GM12891 (cell line): ENCODE data around the gene PAQR3.

Source experiments
- PAX5 ChIP-seq: IDR thresholded peaks from 2 replicates; pipeline ENCODE4 v1.6.1; 2011; ENCODE audit warnings: low read length, moderate library complexity, mild to moderate bottlenecking; ENCODE audit not compliant: insufficient read depth, severe bottlenecking
- POLR2A ChIP-seq: IDR thresholded peaks from 2 replicates; pipeline ENCODE4 v1.6.1; 2011; ENCODE audit warnings: low read depth, low read length, control low read depth
- POLR2AphosphoS5 ChIP-seq: IDR thresholded peaks from 2 replicates; pipeline ENCODE4 v1.6.1; 2011; ENCODE audit warnings: low read depth, low read length, control low read depth
- POU2F2 ChIP-seq: IDR thresholded peaks from 2 replicates; pipeline ENCODE4 v1.6.1; 2011; ENCODE audit warnings: low read depth, mild to moderate bottlenecking, control low read depth, low read length, moderate library complexity
- SPI1 ChIP-seq: IDR thresholded peaks from 2 replicates; pipeline ENCODE4 v1.6.1; 2011; ENCODE audit warnings: low read depth, low read length, control low read depth
- TAF1 ChIP-seq: IDR thresholded peaks from 2 replicates; pipeline ENCODE4 v1.6.1; 2011; ENCODE audit warnings: low read depth, low read length, control low read depth

DNA sequence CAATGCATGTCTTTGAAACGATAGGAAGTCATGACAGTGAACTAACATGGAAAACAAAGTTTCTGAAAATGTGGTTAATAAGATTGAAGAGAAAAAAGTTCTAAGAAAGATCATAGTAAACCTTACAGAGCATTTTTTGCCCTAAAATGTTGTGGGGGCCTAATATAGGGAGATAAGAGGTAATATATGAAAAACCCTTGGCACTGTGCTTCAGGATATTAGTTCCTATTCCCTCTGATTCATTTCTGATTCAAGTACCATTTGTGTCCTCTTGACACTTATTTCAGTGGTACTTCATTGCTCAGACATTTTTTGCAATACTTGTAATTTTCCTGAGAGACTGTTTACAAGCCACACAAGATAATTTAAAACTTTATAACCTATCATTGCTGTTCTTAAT is 35.1 kb downstream of the PAQR3 start:
- TF ChIP-seq POLR2A (no peak), SPI1 (no peak), POLR2AphosphoS5 (no peak), POU2F2 (no peak), TAF1 (no peak), PAX5 (no peak)
